IMR-90 (cell line): ENCODE measurements around the gene NCOA7. TPM values are rescaled to one million over a fixed set of nuclear protein-coding genes. Genes with fewer than 3 reads are reported as not detected.

Source experiments
- ATAC-seq: fragments of 200-7000 bp; cut with Tn5 transposase; 2 replicates; pipeline ENCODE4 v1.9.1; 2020; ENCODE audit warnings: low read depth, mild to moderate bottlenecking, moderate library complexity
- BruUV-seq: library from RNA; stranded (reverse); fragments of 400-500 nt; replicated peaks from 2 replicates; lab custom pipeline; 2021; lab: Mats Ljungman, UMichigan
- CTCF ChIA-PET: fragments of 300-600 bp; formaldehyde crosslinking; extraction: SDS; loops from one replicate; lab custom pipeline; 2021; ENCODE audit warnings: antibody characterized with exemption; lab: Yijun Ruan, JAX
- POLR2A ChIA-PET: fragments of 300-600 bp; sonication (Branson Sonifier 250); formaldehyde crosslinking; loops from one replicate; lab custom pipeline; 2022; ENCODE audit warnings: antibody characterized with exemption; ENCODE audit not compliant: unreplicated experiment; lab: Charles Lee
- DNase-seq: peaks from one replicate; pipeline ENCODE4 v3.0.0; 2013
- H2AFZ ChIP-seq: replicated peaks from 2 replicates; pipeline ENCODE3; 2013; ENCODE audit warnings: low read length, mild to moderate bottlenecking; ENCODE audit not compliant: poor library complexity
- H2AK5ac ChIP-seq: 2 replicates; pipeline ENCODE4 v1.6.1; 2013; ENCODE audit warnings: low read depth, low read length, inconsistent platforms
- H2AK9ac ChIP-seq: replicated peaks from 2 replicates; pipeline ENCODE3; 2013; ENCODE audit warnings: mild to moderate bottlenecking, low read depth, low read length, moderate library complexity; ENCODE audit not compliant: poor library complexity
- H2BK120ac ChIP-seq: 2 replicates; pipeline ENCODE4 v1.6.1; 2013; ENCODE audit warnings: low read depth, low read length, inconsistent platforms
- H2BK15ac ChIP-seq: 3 replicates; pipeline ENCODE4 v1.6.1; 2013; ENCODE audit warnings: low read depth, low read length, inconsistent platforms
- H2BK20ac ChIP-seq: 2 replicates; pipeline ENCODE4 v1.6.1; 2013; ENCODE audit warnings: low read depth, mild to moderate bottlenecking, inconsistent platforms, low read length, moderate library complexity
- H2BK5ac ChIP-seq: 2 replicates; pipeline ENCODE4 v1.6.1; 2013; ENCODE audit warnings: mild to moderate bottlenecking, low read depth, low read length, inconsistent platforms; ENCODE audit not compliant: poor library complexity, severe bottlenecking
- H3K14ac ChIP-seq: replicated peaks from 2 replicates; pipeline ENCODE4 v1.6.1; 2013; ENCODE audit warnings: low read depth, low read length, inconsistent platforms
- H3K18ac ChIP-seq: 2 replicates; pipeline ENCODE4 v1.6.1; 2013; ENCODE audit warnings: low read depth, low read length, control low read depth
- H3K23ac ChIP-seq: 2 replicates; pipeline ENCODE4 v1.6.1; 2013; ENCODE audit warnings: low read depth, low read length, inconsistent platforms
- H3K27ac ChIP-seq: 2 replicates; pipeline ENCODE4 v1.5.1; 2013; ENCODE audit warnings: mild to moderate bottlenecking, control low read depth, low read length; ENCODE audit not compliant: insufficient read depth
- H3K27me3 ChIP-seq: 2 replicates; pipeline ENCODE4 v1.6.1; 2013; ENCODE audit warnings: low read length; ENCODE audit not compliant: control insufficient read depth, insufficient read depth
- H3K36me3 ChIP-seq: 2 replicates; pipeline ENCODE4 v1.6.1; 2013; ENCODE audit warnings: low read length, mixed read lengths; ENCODE audit not compliant: control insufficient read depth, insufficient read depth
- H3K4ac ChIP-seq: 2 replicates; pipeline ENCODE4 v1.6.1; 2013; ENCODE audit warnings: low read depth, low read length, inconsistent platforms
- H3K4me1 ChIP-seq: 2 replicates; pipeline ENCODE4 v1.6.1; 2013; ENCODE audit warnings: low read length, mixed read lengths; ENCODE audit not compliant: control insufficient read depth, insufficient read depth
- H3K4me2 ChIP-seq: 2 replicates; pipeline ENCODE4 v1.6.1; 2013; ENCODE audit warnings: low read depth, mild to moderate bottlenecking, control low read depth, low read length, moderate library complexity
- H3K4me3 ChIP-seq: 2 replicates; pipeline ENCODE4 v1.5.1; 2013; ENCODE audit warnings: low read depth, mild to moderate bottlenecking, control low read depth, low read length, moderate library complexity; ENCODE audit not compliant: insufficient read depth
- H3K56ac ChIP-seq: 2 replicates; pipeline ENCODE4 v1.6.1; 2013; ENCODE audit warnings: low read length, inconsistent platforms; ENCODE audit not compliant: insufficient read depth; ENCODE audit errors: extremely low read depth
- H3K79me1 ChIP-seq, 2 experiments: 2 replicates each; pipeline ENCODE4 v1.6.1; 2013; ENCODE audit warnings: low read length in 2 of 2, inconsistent platforms in 1 of 2, low read depth in 1 of 2
- H3K9ac ChIP-seq: 2 replicates; pipeline ENCODE4 v1.6.1; 2013; ENCODE audit warnings: low read depth, low read length, control low read depth
- H3K9me1 ChIP-seq: 2 replicates; pipeline ENCODE4 v1.6.1; 2013; ENCODE audit warnings: low read length, inconsistent platforms; ENCODE audit not compliant: insufficient read depth
- H3K9me3 ChIP-seq: 2 replicates; pipeline ENCODE4 v1.6.1; 2013; ENCODE audit warnings: low read length; ENCODE audit not compliant: control insufficient read depth, insufficient read depth
- H4K20me1 ChIP-seq: 2 replicates; pipeline ENCODE4 v1.6.1; 2013; ENCODE audit warnings: low read length, inconsistent platforms; ENCODE audit not compliant: insufficient read depth
- H4K5ac ChIP-seq: 2 replicates; pipeline ENCODE4 v1.6.1; 2013; ENCODE audit warnings: mild to moderate bottlenecking, low read depth, low read length, control low read depth
- H4K8ac ChIP-seq, 2 experiments: 2 replicates each; pipeline ENCODE4 v1.6.1; 2013; ENCODE audit warnings: low read depth in 2 of 2, low read length in 2 of 2, control low read depth in 1 of 2, inconsistent platforms in 1 of 2
- H4K91ac ChIP-seq: 2 replicates; pipeline ENCODE4 v1.6.1; 2013; ENCODE audit warnings: low read depth, low read length, inconsistent platforms; ENCODE audit not compliant: insufficient read depth
- BHLHE40 ChIP-seq: fragments of 150-350 bp; IDR thresholded peaks from 2 replicates; pipeline ENCODE4 v1.6.1; 2016; ENCODE audit warnings: mild to moderate bottlenecking, low read depth, low read length
- CEBPB ChIP-seq: IDR thresholded peaks from 2 replicates; pipeline ENCODE4 v1.6.1; 2012; ENCODE audit warnings: low read depth, low read length, improper control_type of control experiment
- CHD1 ChIP-seq: IDR thresholded peaks from 2 replicates; pipeline ENCODE4 v1.6.1; 2012; ENCODE audit warnings: low read depth, low read length, improper control_type of control experiment
- FOS ChIP-seq: fragments of 150-350 bp; IDR thresholded peaks from 2 replicates; pipeline ENCODE4 v1.6.1; 2016; ENCODE audit warnings: low read depth, low read length
- MAFK ChIP-seq: IDR thresholded peaks from 2 replicates; pipeline ENCODE4 v1.6.1; 2012; ENCODE audit warnings: low read depth, low read length, improper control_type of control experiment
- MAZ ChIP-seq: IDR thresholded peaks from 2 replicates; pipeline ENCODE4 v1.6.1; 2012; ENCODE audit warnings: low read depth, mild to moderate bottlenecking, low read length, improper control_type of control experiment, moderate library complexity, borderline replicate concordance
- MXI1 ChIP-seq: IDR thresholded peaks from 2 replicates; pipeline ENCODE4 v1.6.1; 2012; ENCODE audit warnings: low read depth, mild to moderate bottlenecking, low read length, moderate library complexity, borderline replicate concordance
- NFE2L2 ChIP-seq: fragments of 150-350 bp; IDR thresholded peaks from 2 replicates; pipeline ENCODE4 v1.6.1; 2016; ENCODE audit warnings: low read depth, mild to moderate bottlenecking, low read length
- POLR2A ChIP-seq: IDR thresholded peaks from 2 replicates; pipeline ENCODE4 v1.6.1; 2012; ENCODE audit warnings: mild to moderate bottlenecking, low read depth, low read length
- RAD21 ChIP-seq: IDR thresholded peaks from 2 replicates; pipeline ENCODE4 v1.6.1; 2012; ENCODE audit warnings: low read length, improper control_type of control experiment
- RCOR1 ChIP-seq: IDR thresholded peaks from 2 replicates; pipeline ENCODE4 v1.6.1; 2012; ENCODE audit warnings: mild to moderate bottlenecking, low read length, improper control_type of control experiment; ENCODE audit not compliant: insufficient replicate concordance
- RFX5 ChIP-seq: IDR thresholded peaks from 2 replicates; pipeline ENCODE4 v1.8.0; 2012; ENCODE audit warnings: low read depth, mild to moderate bottlenecking, low read length, moderate library complexity
- SMC3 ChIP-seq: fragments of 150-350 bp; IDR thresholded peaks from 2 replicates; pipeline ENCODE4 v1.6.1; 2016; ENCODE audit warnings: low read depth, mild to moderate bottlenecking, antibody characterized with exemption, low read length, moderate library complexity
- WGBS, 2 experiments: methylation state at CpG; one replicate each; pipeline versions ENCODE4 v1.1.5 to v1.1.7; 2013; ENCODE audit warnings: missing lambda C conversion rate in 2 of 2; ENCODE audit not compliant: insufficient read length in 1 of 2; ENCODE audit errors: extremely low coverage in 2 of 2; 5-methylcytosine and 5-hydroxymethylcytosine counted together
- dilution Hi-C: fragments of 300-500 bp; cut with HindIII; formaldehyde crosslinking; loops from one replicate; pipeline ENCODE4 v1.14.3; 2018; ENCODE audit warnings: low sequenced_read_pairs; ENCODE audit not compliant: unreplicated experiment
- in situ Hi-C: fragments of 300-500 bp; cut with MboI; formaldehyde crosslinking; loops from 3 replicates; pipeline ENCODE4 v1.14.3; 2019; ENCODE audit warnings: low sequenced_read_pairs, inconsistent platforms, mixed read lengths
- intact Hi-C: fragments of 100-400 bp; cut with micrococcal nuclease; formaldehyde crosslinking; loops from 2 replicates; pipeline ENCODE4 v1.10.0; 2022
- polyA plus RNA-seq, 3 experiments: library from polyadenylated mRNA; depleted of rRNA; stranded (reverse); fragments of >200 nt; gene quantifications; 2 replicates each; pipeline ENCODE4 v1.2.3, GENCODE V29; 2012; ENCODE audit warnings: low replicate concordance in 1 of 3
- total RNA-seq: library from RNA; depleted of rRNA; stranded (reverse); fragments of >200 nt; gene quantifications from 2 replicates; pipeline ENCODE4 v1.2.3, GENCODE V29; 2012
- TF ChIP-seq, protein P1 (sequence below): fragments of 150-350 bp; IDR thresholded peaks from 2 replicates; pipeline ENCODE4 v1.6.1; 2016; ENCODE audit warnings: low read depth, mild to moderate bottlenecking, low read length, moderate library complexity, borderline replicate concordance
- TF ChIP-seq, protein P2 (sequence below): conservative IDR thresholded peaks from 2 replicates; pipeline ENCODE4 v1.5.1; 2012; ENCODE audit warnings: mild to moderate bottlenecking, low read depth, low read length, improper control_type of control experiment
- TF ChIP-seq, protein P3 (sequence below): fragments of 150-350 bp; IDR thresholded peaks from 2 replicates; pipeline ENCODE4 v1.6.1; 2017; ENCODE audit warnings: mild to moderate bottlenecking, antibody characterized with exemption, low read length, low read depth

Gene NCOA7
- total and polyA plus RNA-seq, 2 of the 4 experiments (the other 2 are of a cell fraction), result 12.6 to 12.9 TPM

DNA sequence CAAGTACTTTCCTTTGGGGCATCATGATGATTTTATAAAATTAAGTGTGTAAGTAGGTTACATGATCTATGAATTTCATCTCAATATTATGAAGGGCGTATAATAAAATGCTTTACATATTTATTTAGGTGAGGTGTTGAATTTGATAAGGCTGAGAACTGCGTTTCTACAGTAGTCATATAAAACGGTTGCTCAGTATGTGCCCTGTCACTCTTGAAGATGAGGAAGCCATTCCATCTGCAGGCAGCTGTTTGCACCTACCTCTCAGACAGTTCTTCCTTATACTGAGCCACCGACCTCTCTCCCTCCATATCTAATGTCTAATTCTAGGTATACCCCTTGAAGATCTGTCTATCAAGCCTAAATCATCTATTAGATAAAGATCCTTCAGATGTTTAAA lies 16.1 kb downstream of the NCOA7 start:
- BruUV-seq, result no TSS peak
- no peak overlapping the region for H4K8ac ChIP-seq
- dilution Hi-C loops, result no loop called here
- peaks cover 7 to 20% of the 10 kb centered on the region in 2 experiments; a peak in 3 of 4 replicates for H3K79me1 ChIP-seq
- no peak overlapping the region for H3K4me3 ChIP-seq
- H2BK20ac ChIP-seq, result no peak overlapping the region
- H4K5ac ChIP-seq, result no peak overlapping the region
- no peak overlapping the region for H2BK15ac ChIP-seq
- ChIA-PET POLR2A (interaction anchor here (0.6 kb wide), 1 partner anchor 150 kb away, joined by 5 read pairs; the partner anchor contains the start of gene HINT3), CTCF (interaction anchor here (1.3 kb wide), 1 partner anchor 13 kb away, joined by 4 read pairs; no protein-coding TSS in a partner anchor)
- no peak overlapping the region for H3K23ac ChIP-seq
- H3K27me3 ChIP-seq, result no peaks in the 10 kb centered on the region
- no peak overlapping the region for H2AFZ ChIP-seq
- no peak overlapping the region for H4K91ac ChIP-seq
- no peaks in the 10 kb centered on the region for H3K9me3 ChIP-seq
- H2AK5ac ChIP-seq, result no peak overlapping the region
- H3K36me3 ChIP-seq, result 0 out of 2 replicates have a peak, but pooled peaks cover 1% of the 10 kb centered on the region
- peaks cover 14% of the 10 kb centered on the region for H3K4me1 ChIP-seq
- no peak overlapping the region for H2AK9ac ChIP-seq
- H3K56ac ChIP-seq, result no peak overlapping the region
- H3K4ac ChIP-seq, result no peak overlapping the region
- no peak overlapping the region for H3K4me2 ChIP-seq
- H3K9me1 ChIP-seq, result peaks cover 7% of the 10 kb centered on the region
- in situ Hi-C loops, result no loop called here
- H3K18ac ChIP-seq, result no peak overlapping the region
- no peak overlapping the region for H3K9ac ChIP-seq
- H3K27ac ChIP-seq, result no peak overlapping the region
- TF ChIP-seq MAZ (no peak), RCOR1 (no peak), SMC3 (no peak), RAD21 (no peak), POLR2A (no peak), RFX5 (no peak), CHD1 (no peak), CEBPB (no peak), MXI1 (no peak), FOS (no peak), BHLHE40 (no peak), NFE2L2 (no peak), MAFK (no peak)
- TF ChIP-seq, protein P1, sequence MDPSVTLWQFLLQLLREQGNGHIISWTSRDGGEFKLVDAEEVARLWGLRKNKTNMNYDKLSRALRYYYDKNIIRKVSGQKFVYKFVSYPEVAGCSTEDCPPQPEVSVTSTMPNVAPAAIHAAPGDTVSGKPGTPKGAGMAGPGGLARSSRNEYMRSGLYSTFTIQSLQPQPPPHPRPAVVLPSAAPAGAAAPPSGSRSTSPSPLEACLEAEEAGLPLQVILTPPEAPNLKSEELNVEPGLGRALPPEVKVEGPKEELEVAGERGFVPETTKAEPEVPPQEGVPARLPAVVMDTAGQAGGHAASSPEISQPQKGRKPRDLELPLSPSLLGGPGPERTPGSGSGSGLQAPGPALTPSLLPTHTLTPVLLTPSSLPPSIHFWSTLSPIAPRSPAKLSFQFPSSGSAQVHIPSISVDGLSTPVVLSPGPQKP, result no peak
- TF ChIP-seq, protein P2, sequence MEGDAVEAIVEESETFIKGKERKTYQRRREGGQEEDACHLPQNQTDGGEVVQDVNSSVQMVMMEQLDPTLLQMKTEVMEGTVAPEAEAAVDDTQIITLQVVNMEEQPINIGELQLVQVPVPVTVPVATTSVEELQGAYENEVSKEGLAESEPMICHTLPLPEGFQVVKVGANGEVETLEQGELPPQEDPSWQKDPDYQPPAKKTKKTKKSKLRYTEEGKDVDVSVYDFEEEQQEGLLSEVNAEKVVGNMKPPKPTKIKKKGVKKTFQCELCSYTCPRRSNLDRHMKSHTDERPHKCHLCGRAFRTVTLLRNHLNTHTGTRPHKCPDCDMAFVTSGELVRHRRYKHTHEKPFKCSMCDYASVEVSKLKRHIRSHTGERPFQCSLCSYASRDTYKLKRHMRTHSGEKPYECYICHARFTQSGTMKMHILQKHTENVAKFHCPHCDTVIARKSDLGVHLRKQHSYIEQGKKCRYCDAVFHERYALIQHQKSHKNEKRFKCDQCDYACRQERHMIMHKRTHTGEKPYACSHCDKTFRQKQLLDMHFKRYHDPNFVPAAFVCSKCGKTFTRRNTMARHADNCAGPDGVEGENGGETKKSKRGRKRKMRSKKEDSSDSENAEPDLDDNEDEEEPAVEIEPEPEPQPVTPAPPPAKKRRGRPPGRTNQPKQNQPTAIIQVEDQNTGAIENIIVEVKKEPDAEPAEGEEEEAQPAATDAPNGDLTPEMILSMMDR, result no peak
- TF ChIP-seq, protein P3, sequence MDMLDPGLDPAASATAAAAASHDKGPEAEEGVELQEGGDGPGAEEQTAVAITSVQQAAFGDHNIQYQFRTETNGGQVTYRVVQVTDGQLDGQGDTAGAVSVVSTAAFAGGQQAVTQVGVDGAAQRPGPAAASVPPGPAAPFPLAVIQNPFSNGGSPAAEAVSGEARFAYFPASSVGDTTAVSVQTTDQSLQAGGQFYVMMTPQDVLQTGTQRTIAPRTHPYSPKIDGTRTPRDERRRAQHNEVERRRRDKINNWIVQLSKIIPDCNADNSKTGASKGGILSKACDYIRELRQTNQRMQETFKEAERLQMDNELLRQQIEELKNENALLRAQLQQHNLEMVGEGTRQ, result no peak
- no peak overlapping the region for H3K14ac ChIP-seq
- 86% methylated on average over 1 of the region's 4 CpGs; no CpG with 5 or more reads in 1 of the 2 experiments for WGBS, 2 experiments
- DNase-seq, result no peak
- intact Hi-C loops, result no loop called here
- H2BK120ac ChIP-seq, result no peak overlapping the region
- no peak for ATAC-seq
- no peaks in the 10 kb centered on the region for H4K20me1 ChIP-seq
- H2BK5ac ChIP-seq, result no peak overlapping the region
